H1 (cell line): ENCODE data around the gene METTL6. TPM values are rescaled to one million over a fixed set of nuclear protein-coding genes. Genes with fewer than 3 reads are reported as not detected.

ENCODE experiments used
- GTF2F1 ChIP-seq: IDR thresholded peaks from 2 replicates; pipeline ENCODE4 v1.6.1; 2012; ENCODE audit warnings: low read depth, low read length, improper control_type of control experiment, borderline replicate concordance
- RAD21 ChIP-seq, 2 experiments: IDR thresholded peaks in 1 of 2; conservative IDR thresholded peaks in 1 of 2; 2 replicates each; pipeline ENCODE4 v1.6.1; 2011; ENCODE audit warnings: low read depth in 2 of 2, low read length in 2 of 2, improper control_type of control experiment in 1 of 2, inconsistent platforms in 1 of 2, mild to moderate bottlenecking in 1 of 2, moderate library complexity in 1 of 2
- RBBP5 ChIP-seq: IDR thresholded peaks from 2 replicates; pipeline ENCODE4 v1.7.1; 2012; ENCODE audit warnings: low read depth, mild to moderate bottlenecking, inconsistent platforms, low read length, moderate library complexity, borderline replicate concordance
- TAF1 ChIP-seq: IDR thresholded peaks from 2 replicates; pipeline ENCODE4 v1.6.1; 2011; ENCODE audit warnings: mild to moderate bottlenecking, low read depth, low read length
- polyA plus RNA-seq, 7 experiments: library from polyadenylated mRNA; depleted of rRNA in 3 of 7; stranded (reverse) in 5 of 7; unstranded in 2 of 7; fragments of >200 nt in 5 of 7; fragments of 200-250 nt in 2 of 7; gene quantifications; 1 replicate in 5 of 7; 2 replicates in 1 of 7; 4 replicates in 1 of 7; pipeline versions ENCODE4 v1.2.1 to v1.2.3, GENCODE V29; 2011 to 2013; ENCODE audit warnings: missing spikeins in 2 of 7, mixed read lengths in 2 of 7
- total RNA-seq: library from RNA; stranded (reverse); fragmentation: NEBNext Ultra II Directional; extraction: Animal tissue kit (Norgen Biotek cat#: 25700); gene quantifications from 2 replicates; pipeline ENCODE4 v1.2.1, GENCODE V29; 2021

The METTL6 gene
- total and polyA plus RNA-seq, 2 of the 8 experiments (the other 6 are each of a cell fraction or from before 2014, with no cell fraction given): 18.4 to 20.0 TPM

DNA sequence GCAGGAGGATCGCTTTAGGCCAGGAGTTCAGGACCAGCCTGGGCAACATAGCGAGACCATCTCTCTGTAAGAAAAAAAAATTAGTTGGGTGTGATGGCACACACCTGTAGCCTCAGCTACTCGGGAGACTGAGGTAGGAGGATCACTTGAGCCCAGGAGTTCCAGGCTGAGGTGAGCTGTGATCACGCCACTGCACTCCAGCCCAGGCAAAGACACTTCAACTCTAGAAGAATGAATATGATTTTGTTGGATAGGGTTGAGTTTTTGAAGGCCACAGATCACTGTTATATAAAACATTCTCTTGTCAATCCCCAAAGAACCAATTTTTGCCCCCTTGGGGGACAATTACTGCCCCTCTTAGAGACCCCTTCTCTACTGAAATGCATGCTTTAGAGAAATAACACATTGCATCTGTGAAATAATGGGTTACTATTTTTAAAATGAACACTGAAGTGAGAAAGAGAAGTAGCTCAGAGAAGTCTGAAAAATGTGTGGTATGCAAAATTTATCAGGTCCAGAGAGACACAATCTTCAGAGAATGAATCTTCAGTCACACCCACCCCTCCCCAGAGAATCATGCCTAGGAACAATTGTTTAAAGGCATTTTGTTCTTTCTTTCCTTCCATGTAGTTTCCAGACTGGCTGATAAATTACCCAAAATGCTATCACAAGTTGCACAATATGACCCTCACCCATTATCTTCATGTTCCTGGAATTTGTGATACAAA, 42.7 kb downstream of the METTL6 start (continued):
- TF ChIP-seq RAD21 (IDR thresholded peaks at IDR 0.05 in 1 of 2, conservative IDR thresholded peaks at IDR 0.05 in 1 of 2; ENCODE audit: low read depth in 2 of 2, low read length in 2 of 2): no peak
- TF ChIP-seq RBBP5: no peak
- TF ChIP-seq GTF2F1: no peak
- TF ChIP-seq TAF1: no peak
